ENCODE measurements around the gene CACNA1B. TPM values are rescaled to one million over a fixed set of nuclear protein-coding genes. Genes with fewer than 3 reads are reported as not detected.

CACNA1B gene
- total RNA-seq, 8 experiments from 2014 or later, result 0.04 to 12.8 (median 9.7) TPM

- H3K4me1 ChIP-seq (replicated peaks in 1 of 2), result peaks cover 13 to 22% of the 10 kb centered on the region in 2 donors
- ATAC-seq (replicated peaks in 6 of 8), result no peak
- no peak overlapping the region for H3K27ac ChIP-seq
- no peak overlapping the region for H3K4me3 ChIP-seq
- in situ Hi-C loops (cut with MboI; ENCODE audit: low pct_unique_long_range_greater_than_20kb in 2 of 9, low sequenced_read_pairs in 9 of 9, unreplicated experiment in 9 of 9), result no loop called here
- 0 to 100% (median 50%) methylated on average over 1 to 4 of the region's 4 CpGs; no CpG with 5 or more reads in 1 of the 10 experiments for WGBS, 10 experiments
These were observed 43.2 kb downstream of the CACNA1B start for GRCh38 chr9:137920753-137921152.

- no peak for ATAC-seq (replicated peaks in 6 of 8)
- WGBS, 10 experiments, result 0 to 100% (median 8%) methylated on average over 1 to 2 of the region's 2 CpGs; no CpG with 5 or more reads in 5 of the 10 experiments
- Histone ChIP-seq H3K4me1 (replicated peaks in 1 of 2) (peaks cover 5 to 11% of the 10 kb centered on the region in 2 donors), H3K27ac (no peak overlapping the region), H3K4me3 (no peak overlapping the region)
- in situ Hi-C loops (cut with MboI; ENCODE audit: low pct_unique_long_range_greater_than_20kb in 2 of 9, low sequenced_read_pairs in 9 of 9, unreplicated experiment in 9 of 9), result no loop called here
These were observed 46.6 kb downstream of the CACNA1B start for GRCh38 chr9:137924169-137924568.

- in situ Hi-C loops (cut with MboI; ENCODE audit: low pct_unique_long_range_greater_than_20kb in 2 of 9, low sequenced_read_pairs in 9 of 9, unreplicated experiment in 9 of 9), result no loop called here
- peaks cover 0 to 4% of the 10 kb centered on the region in 2 donors for H3K4me1 ChIP-seq (replicated peaks in 1 of 2)
- H3K27ac ChIP-seq, result no peak overlapping the region
- no peak for ATAC-seq (replicated peaks in 6 of 8)
- H3K4me3 ChIP-seq, result no peak overlapping the region
- WGBS, 10 experiments, result 17 to 91% (median 80%) methylated on average over 1 to 7 of the region's 9 CpGs; no CpG with 5 or more reads in 3 of the 10 experiments
These were observed 47.3 kb downstream of the CACNA1B start for GRCh38 chr9:137924761-137925369.

GRCh38 chr9:137943655-137944054, 66.1 kb downstream of the CACNA1B start:
- in situ Hi-C loops (cut with MboI; ENCODE audit: low pct_unique_long_range_greater_than_20kb in 2 of 9, low sequenced_read_pairs in 9 of 9, unreplicated experiment in 9 of 9), result no loop called here
- WGBS, 10 experiments, result 42 to 100% (median 90%) methylated on average over 1 to 5 of the region's 5 CpGs; no CpG with 5 or more reads in 3 of the 10 experiments
- Histone ChIP-seq H3K4me1 (replicated peaks in 1 of 2) (no peaks in the 10 kb centered on the region), H3K4me3 (no peak overlapping the region), H3K27ac (no peak overlapping the region)
- no peak for ATAC-seq (replicated peaks in 6 of 8)

GRCh38 chr9:137945581-137945980, 68.0 kb downstream of the CACNA1B start:
- H3K4me3 ChIP-seq, result no peak overlapping the region
- ATAC-seq (replicated peaks in 6 of 8), result no peak
- in situ Hi-C loops (cut with MboI; ENCODE audit: low pct_unique_long_range_greater_than_20kb in 2 of 9, low sequenced_read_pairs in 9 of 9, unreplicated experiment in 9 of 9), result no loop called here
- H3K4me1 ChIP-seq (replicated peaks in 1 of 2), result no peaks in the 10 kb centered on the region
- 0 to 100% (median 88%) methylated on average over 1 to 4 of the region's 4 CpGs for WGBS, 10 experiments
- no peak overlapping the region for H3K27ac ChIP-seq

- no peaks in the 10 kb centered on the region for H3K4me1 ChIP-seq (replicated peaks in 1 of 2)
- peak in 3 of 8 experiments; percentile 41 to 91 (median 63) for ATAC-seq (replicated peaks in 6 of 8)
- no peak overlapping the region for H3K4me3 ChIP-seq
- WGBS, 10 experiments, result 20 to 100% (median 83%) methylated on average over 1 to 2 of the region's 2 CpGs; no CpG with 5 or more reads in 3 of the 10 experiments
- no peak overlapping the region for H3K27ac ChIP-seq
- in situ Hi-C loops (cut with MboI; ENCODE audit: low pct_unique_long_range_greater_than_20kb in 2 of 9, low sequenced_read_pairs in 9 of 9, unreplicated experiment in 9 of 9), result no loop called here
These were observed 69.4 kb downstream of the CACNA1B start for GRCh38 chr9:137946993-137947392.

GRCh38 chr9:137948642-137949041, 71.1 kb downstream of the CACNA1B start:
- Histone ChIP-seq H3K4me1 (replicated peaks in 1 of 2) (no peaks in the 10 kb centered on the region), H3K4me3 (no peak overlapping the region), H3K27ac (no peak overlapping the region)
- ATAC-seq (replicated peaks in 6 of 8), result no peak
- 40 to 100% (median 90%) methylated on average over 1 to 2 of the region's 2 CpGs; no CpG with 5 or more reads in 7 of the 10 experiments for WGBS, 10 experiments
- in situ Hi-C loops (cut with MboI; ENCODE audit: low pct_unique_long_range_greater_than_20kb in 2 of 9, low sequenced_read_pairs in 9 of 9, unreplicated experiment in 9 of 9), result no loop called here

GRCh38 chr9:137949260-137949659, 71.7 kb downstream of the CACNA1B start:
- no peak for ATAC-seq (replicated peaks in 6 of 8)
- H3K4me3 ChIP-seq, result no peak overlapping the region
- in situ Hi-C loops (cut with MboI; ENCODE audit: low pct_unique_long_range_greater_than_20kb in 2 of 9, low sequenced_read_pairs in 9 of 9, unreplicated experiment in 9 of 9), result no loop called here
- H3K4me1 ChIP-seq (replicated peaks in 1 of 2), result no peaks in the 10 kb centered on the region
- 42 to 95% (median 64%) methylated on average over 2 to 6 of the region's 8 CpGs; no CpG with 5 or more reads in 6 of the 10 experiments for WGBS, 10 experiments
- H3K27ac ChIP-seq, result no peak overlapping the region

GRCh38 chr9:137951107-137951506, 73.5 kb downstream of the CACNA1B start:
- WGBS, 10 experiments, result 20 to 100% (median 87%) methylated on average over 2 to 5 of the region's 8 CpGs; no CpG with 5 or more reads in 6 of the 10 experiments
- ATAC-seq (replicated peaks in 6 of 8), result no peak
- no peak overlapping the region for H3K27ac ChIP-seq
- H3K4me1 ChIP-seq (replicated peaks in 1 of 2), result no peaks in the 10 kb centered on the region
- in situ Hi-C loops (cut with MboI; ENCODE audit: low pct_unique_long_range_greater_than_20kb in 2 of 9, low sequenced_read_pairs in 9 of 9, unreplicated experiment in 9 of 9), result no loop called here
- H3K4me3 ChIP-seq, result no peak overlapping the region

- H3K4me1 ChIP-seq (replicated peaks in 1 of 2), result no peaks in the 10 kb centered on the region
- 40 to 100% (median 91%) methylated on average over 1 to 6 of the region's 12 CpGs; no CpG with 5 or more reads in 5 of the 10 experiments for WGBS, 10 experiments
- H3K27ac ChIP-seq, result no peak overlapping the region
- in situ Hi-C loops (cut with MboI; ENCODE audit: low pct_unique_long_range_greater_than_20kb in 2 of 9, low sequenced_read_pairs in 9 of 9, unreplicated experiment in 9 of 9), result no loop called here
- H3K4me3 ChIP-seq, result no peak overlapping the region
- ATAC-seq (replicated peaks in 6 of 8), result no peak
These were observed 74.3 kb downstream of the CACNA1B start for GRCh38 chr9:137951597-137952490.

GRCh38 chr9:137952976-137953666, 75.5 kb downstream of the CACNA1B start:
- in situ Hi-C loops (cut with MboI; ENCODE audit: low pct_unique_long_range_greater_than_20kb in 2 of 9, low sequenced_read_pairs in 9 of 9, unreplicated experiment in 9 of 9), result no loop called here
- H3K27ac ChIP-seq, result no peak overlapping the region
- WGBS, 10 experiments, result 40 to 100% (median 71%) methylated on average over 1 to 7 of the region's 12 CpGs; no CpG with 5 or more reads in 5 of the 10 experiments
- no peak for ATAC-seq (replicated peaks in 6 of 8)
- H3K4me1 ChIP-seq (replicated peaks in 1 of 2), result no peaks in the 10 kb centered on the region
- H3K4me3 ChIP-seq, result no peak overlapping the region

- ATAC-seq (replicated peaks in 6 of 8), result no peak
- H3K4me3 ChIP-seq, result no peak overlapping the region
- no peak overlapping the region for H3K27ac ChIP-seq
- WGBS, 10 experiments, result 90 to 100% methylated on average over 2 of the region's 10 CpGs; no CpG with 5 or more reads in 8 of the 10 experiments
- in situ Hi-C loops (cut with MboI; ENCODE audit: low pct_unique_long_range_greater_than_20kb in 2 of 9, low sequenced_read_pairs in 9 of 9, unreplicated experiment in 9 of 9), result no loop called here
- no peaks in the 10 kb centered on the region for H3K4me1 ChIP-seq (replicated peaks in 1 of 2)
These were observed 76.3 kb downstream of the CACNA1B start for GRCh38 chr9:137953683-137954438.
